ENCODE measurements around the gene PDPN.
"Not testable (repeated sequence)": the region's sequence is repeated elsewhere in the genome, so short reads cannot be mapped to it uniquely, and the experiment has no call there.

Gene PDPN

DNA sequence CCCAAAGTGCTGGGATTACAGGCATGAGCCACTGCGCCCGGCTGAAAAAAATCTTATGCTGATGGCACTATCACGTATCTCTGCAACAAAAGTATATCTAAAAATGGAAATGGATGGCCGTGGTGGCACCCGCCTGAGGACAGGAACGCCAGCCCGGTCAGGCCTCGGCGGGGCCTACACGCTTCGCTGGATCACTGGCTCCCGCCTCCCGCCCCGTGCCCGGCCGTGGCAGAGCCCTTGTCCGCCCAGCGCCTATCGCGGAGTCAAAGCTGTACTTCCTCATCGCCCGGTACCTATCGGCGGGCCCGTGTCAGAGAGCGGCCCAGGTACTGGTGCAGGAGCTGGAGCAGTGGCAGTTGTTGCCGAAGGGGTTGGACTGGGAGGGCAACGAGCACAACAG is 28.8 kb upstream of the PDPN start:
- H3K27me3 Mint-ChIP-seq, result no peaks in the 10 kb centered on the region
- no peak for DNase-seq (ENCODE audit: low spot score in 2 of 2)
- H3K4me3 Mint-ChIP-seq, result no peak overlapping the region
- H3K27ac Mint-ChIP-seq, result no peak overlapping the region
- H3K4me1 Mint-ChIP-seq, result no peaks in the 10 kb centered on the region
- ATAC-seq (ENCODE audit: low read depth), result no peak
- no peaks in the 10 kb centered on the region for H3K9me3 Mint-ChIP-seq
- no peaks in the 10 kb centered on the region for H3K36me3 Mint-ChIP-seq

DNA sequence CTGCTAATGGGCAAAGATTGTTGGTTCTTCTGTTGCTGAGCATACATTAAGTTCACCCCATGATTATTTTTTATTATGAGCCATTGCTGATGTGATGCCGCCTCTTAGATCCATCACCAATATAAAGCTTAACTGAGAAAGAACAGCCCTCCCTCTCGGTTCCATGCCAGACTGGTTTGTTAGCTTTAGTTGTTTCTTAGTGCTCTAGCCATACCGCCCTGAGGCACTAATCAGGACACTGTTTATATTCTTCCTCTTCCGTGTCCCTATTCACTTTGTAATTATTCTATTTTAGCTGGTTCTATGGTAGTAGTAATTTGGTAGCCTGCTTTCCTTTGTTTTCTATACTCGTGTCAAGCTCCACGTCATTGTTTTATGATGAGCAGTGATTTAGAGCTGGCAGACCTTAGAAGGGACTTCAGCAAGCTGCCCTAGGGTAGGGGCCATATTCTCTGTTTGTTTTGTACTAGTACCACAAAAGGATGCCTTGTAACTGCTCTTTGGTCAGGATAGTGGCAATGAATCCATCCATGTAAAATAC is 27.3 kb upstream of the PDPN start:
- ATAC-seq (ENCODE audit: low read depth), result no peak

DNA sequence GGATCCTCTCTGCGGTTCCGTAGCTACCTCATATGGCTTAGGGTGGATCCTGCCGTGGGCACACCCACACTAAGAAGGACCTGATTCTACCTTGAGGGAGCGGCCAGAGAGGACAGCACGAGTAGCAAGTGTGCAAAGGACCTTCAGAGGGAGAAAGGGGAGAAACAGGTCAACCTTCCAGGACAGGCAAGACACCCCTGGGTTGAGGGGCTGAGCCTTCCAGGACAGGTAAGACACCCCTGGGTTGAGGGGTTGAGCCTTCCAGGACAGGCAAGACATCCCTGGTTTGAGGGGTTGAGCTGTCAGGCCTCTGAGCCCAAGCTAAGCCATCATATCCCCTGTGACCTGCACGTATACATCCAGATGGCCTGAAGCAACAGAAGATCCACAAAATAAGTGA is 23.1 kb upstream of the PDPN start:
- Mint-ChIP-seq H3K4me1 (no peaks in the 10 kb centered on the region), H3K4me3 (no peak overlapping the region), H3K9me3 (no peaks in the 10 kb centered on the region), H3K27ac (no peak overlapping the region), H3K27me3 (peaks cover 8% of the 10 kb centered on the region), H3K36me3 (peaks cover 2% of the 10 kb centered on the region)
- DNase-seq (ENCODE audit: low spot score in 2 of 2) (no peak), ATAC-seq (ENCODE audit: low read depth) (no peak)

More for the DNA sequence above, 27.3 kb upstream of the PDPN start:
- Mint-ChIP-seq H3K4me1 (no peaks in the 10 kb centered on the region), H3K36me3 (no peaks in the 10 kb centered on the region), H3K9me3 (no peaks in the 10 kb centered on the region), H3K27me3 (peaks cover 2% of the 10 kb centered on the region), H3K4me3 (no peak overlapping the region), H3K27ac (no peak overlapping the region)
- DNase-seq (ENCODE audit: low spot score in 2 of 2), result no peak

DNA sequence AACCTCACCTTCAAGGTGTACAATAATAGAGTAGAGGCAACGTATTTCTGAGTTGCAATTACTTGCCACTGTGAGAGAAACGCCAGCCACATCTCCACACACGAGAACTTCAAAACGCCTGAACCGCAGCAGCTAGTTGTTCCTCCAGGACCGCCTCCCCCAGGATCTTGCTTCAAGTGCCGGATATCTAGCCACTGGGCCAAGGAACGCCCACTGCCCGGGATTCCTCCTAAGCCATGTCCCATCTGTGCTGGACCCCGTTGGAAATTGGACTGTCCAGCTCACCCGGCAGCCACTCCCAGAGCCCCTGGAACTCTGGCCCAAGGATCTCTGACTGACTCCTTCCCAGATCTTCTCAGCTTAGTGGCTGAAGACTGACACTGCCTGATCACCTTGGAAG is 20.7 kb upstream of the PDPN start:
- not testable (repeated sequence) for DNase-seq (ENCODE audit: low spot score in 2 of 2); H3K4me1 Mint-ChIP-seq; H3K27me3 Mint-ChIP-seq; H3K9me3 Mint-ChIP-seq; H3K27ac Mint-ChIP-seq; H3K36me3 Mint-ChIP-seq; ATAC-seq (ENCODE audit: low read depth); H3K4me3 Mint-ChIP-seq

DNA sequence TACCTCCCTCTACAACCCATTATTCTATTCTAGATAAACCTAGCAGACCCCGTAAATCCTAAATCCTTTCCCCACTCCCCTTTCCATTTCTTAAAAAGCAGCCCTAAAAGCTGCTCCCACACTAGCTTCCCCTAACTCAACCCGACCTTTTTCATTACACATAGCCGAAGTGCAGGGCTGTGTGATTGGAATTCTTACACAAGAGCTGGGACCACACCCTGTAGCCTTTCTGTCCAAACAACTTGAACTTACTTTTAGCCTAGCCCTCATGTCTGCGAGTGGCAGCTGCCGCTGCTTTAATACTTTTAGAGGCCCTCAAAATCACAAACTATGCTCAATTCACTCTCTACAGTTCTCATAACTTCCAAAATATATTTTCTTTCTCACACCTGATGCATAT is 19.6 kb upstream of the PDPN start:
- Mint-ChIP-seq H3K36me3 (peaks cover 2% of the 10 kb centered on the region), H3K4me3 (no peak overlapping the region), H3K27ac (no peak overlapping the region), H3K9me3 (no peaks in the 10 kb centered on the region), H3K4me1 (no peaks in the 10 kb centered on the region), H3K27me3 (peaks cover 8% of the 10 kb centered on the region)
- DNase-seq (ENCODE audit: low spot score in 2 of 2) (no peak), ATAC-seq (ENCODE audit: low read depth) (no peak)

- ATAC-seq (ENCODE audit: low read depth); H3K27me3 Mint-ChIP-seq; H3K4me3 Mint-ChIP-seq; H3K27ac Mint-ChIP-seq; DNase-seq (ENCODE audit: low spot score in 2 of 2); H3K4me1 Mint-ChIP-seq; H3K9me3 Mint-ChIP-seq; H3K36me3 Mint-ChIP-seq: not testable (repeated sequence)
Measured at GRCh38 chr1:13570435-13570834, 13.2 kb upstream of the PDPN start.

DNA sequence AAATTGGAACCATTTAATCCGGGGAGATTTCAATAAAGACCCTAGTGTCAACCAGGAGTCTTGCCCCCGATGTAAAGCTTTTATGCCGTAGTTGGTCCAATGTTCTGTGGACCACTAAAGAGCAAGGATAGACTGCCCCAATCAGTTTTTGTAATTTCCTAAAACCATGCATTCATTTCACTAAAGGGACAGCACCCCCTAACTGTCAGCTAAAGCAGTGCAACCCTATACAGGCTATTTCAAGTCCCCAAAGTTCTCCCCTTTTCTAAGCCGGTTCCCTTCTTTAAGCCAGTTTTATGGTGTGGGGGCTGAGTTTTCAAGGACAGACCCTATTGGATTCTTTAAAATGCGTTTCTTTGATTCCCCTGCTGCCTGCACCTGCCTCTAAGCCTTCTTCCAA is 12.7 kb upstream of the PDPN start:
- Mint-ChIP-seq H3K4me3 (no peak overlapping the region), H3K4me1 (no peaks in the 10 kb centered on the region), H3K27ac (no peak overlapping the region), H3K9me3 (peaks cover 2% of the 10 kb centered on the region), H3K27me3 (peaks cover 8% of the 10 kb centered on the region), H3K36me3 (no peaks in the 10 kb centered on the region)
- ATAC-seq (ENCODE audit: low read depth) (no peak), DNase-seq (ENCODE audit: low spot score in 2 of 2) (no peak)

- ATAC-seq (ENCODE audit: low read depth) (no peak), DNase-seq (ENCODE audit: low spot score in 2 of 2) (no peak)
- Mint-ChIP-seq H3K27me3 (peaks cover 18% of the 10 kb centered on the region), H3K4me3 (no peak overlapping the region), H3K27ac (no peak overlapping the region), H3K4me1 (no peaks in the 10 kb centered on the region), H3K36me3 (no peaks in the 10 kb centered on the region), H3K9me3 (peaks cover 2% of the 10 kb centered on the region)
Measured at GRCh38 chr1:13573586-13573985, 10.0 kb upstream of the PDPN start.

DNA sequence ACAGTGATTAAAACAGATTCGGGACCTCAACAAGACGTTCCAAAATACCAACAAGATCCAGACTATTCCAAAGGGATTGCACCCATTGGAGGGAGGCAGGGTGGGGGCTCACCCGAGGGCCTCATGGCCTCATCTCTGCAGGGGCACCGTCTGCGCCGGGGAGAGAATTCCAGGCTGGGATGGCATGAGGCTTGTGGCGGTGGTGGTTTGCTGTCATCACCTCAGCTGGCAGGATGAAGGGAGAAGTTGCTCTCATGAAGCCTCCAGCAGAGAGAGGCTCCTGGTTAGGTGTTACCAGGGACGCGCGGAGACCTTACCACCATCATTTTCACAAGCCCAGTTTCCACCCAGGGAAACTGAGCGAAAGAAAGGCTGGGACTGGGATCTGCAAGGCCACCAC is 6.7 kb upstream of the PDPN start:
- no peak for ATAC-seq (ENCODE audit: low read depth)
- H3K27ac Mint-ChIP-seq, result no peak overlapping the region

GRCh38 chr1:13577846-13578245 is 5.8 kb upstream of the PDPN start:
- Mint-ChIP-seq H3K27ac (no peak overlapping the region), H3K4me1 (no peaks in the 10 kb centered on the region), H3K27me3 (peaks cover 23% of the 10 kb centered on the region), H3K9me3 (no peaks in the 10 kb centered on the region), H3K36me3 (no peaks in the 10 kb centered on the region), H3K4me3 (no peak overlapping the region)
- ATAC-seq (ENCODE audit: low read depth), result no peak
- DNase-seq (ENCODE audit: low spot score in 2 of 2), result no peak

More for the DNA sequence above, 6.7 kb upstream of the PDPN start:
- H3K27me3 Mint-ChIP-seq, result peaks cover 20% of the 10 kb centered on the region
- no peaks in the 10 kb centered on the region for H3K36me3 Mint-ChIP-seq
- H3K4me1 Mint-ChIP-seq, result no peaks in the 10 kb centered on the region
- H3K4me3 Mint-ChIP-seq, result no peak overlapping the region
- no peak for DNase-seq (ENCODE audit: low spot score in 2 of 2)
- H3K9me3 Mint-ChIP-seq, result no peaks in the 10 kb centered on the region

- Mint-ChIP-seq H3K4me1 (no peaks in the 10 kb centered on the region), H3K9me3 (no peaks in the 10 kb centered on the region), H3K27ac (no peak overlapping the region), H3K4me3 (no peak overlapping the region), H3K27me3 (peaks cover 31% of the 10 kb centered on the region), H3K36me3 (no peaks in the 10 kb centered on the region)
- ATAC-seq (ENCODE audit: low read depth) (no peak), DNase-seq (ENCODE audit: low spot score in 2 of 2) (no peak)
Measured at GRCh38 chr1:13581446-13581845, 2.2 kb upstream of the PDPN start.

DNA sequence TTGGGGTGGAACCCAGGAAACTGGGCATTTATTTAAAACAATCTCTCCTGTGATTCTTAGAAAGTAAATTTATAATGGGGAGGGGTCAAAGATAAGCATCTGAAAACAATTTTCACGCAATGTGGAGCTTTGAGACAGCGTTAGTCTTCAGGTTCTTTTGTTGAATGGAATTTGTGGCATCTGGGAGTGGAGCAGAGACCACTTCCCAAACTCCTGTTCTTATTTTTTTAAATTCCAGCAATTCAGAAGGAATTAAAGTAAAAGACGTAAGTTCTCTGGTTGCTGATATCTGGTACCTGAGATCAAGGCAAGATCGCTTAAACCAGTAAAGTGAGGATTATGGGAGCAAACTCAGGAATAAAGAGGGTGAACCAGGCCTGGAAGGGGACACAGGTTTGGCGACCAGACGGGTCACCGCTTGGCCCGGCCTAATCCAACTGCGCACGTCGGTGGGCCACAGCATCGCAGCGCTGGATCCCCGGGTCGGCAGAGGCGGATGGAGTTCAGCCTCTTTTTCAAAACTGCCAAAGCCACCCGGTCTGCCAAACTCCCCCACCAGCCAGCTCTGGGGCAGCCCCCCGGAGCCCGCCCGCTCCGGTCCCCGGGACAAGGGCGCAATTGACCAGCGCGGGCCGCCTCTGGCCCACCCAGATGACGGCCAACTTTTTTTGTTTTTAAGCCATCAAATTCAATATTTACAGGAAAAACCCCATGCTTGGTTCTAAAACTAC is 754 bp upstream of the PDPN start:
- Mint-ChIP-seq H3K27ac (no peak overlapping the region), H3K27me3 (peaks cover 27% of the 10 kb centered on the region), H3K4me3 (no peak overlapping the region), H3K9me3 (no peaks in the 10 kb centered on the region), H3K36me3 (no peaks in the 10 kb centered on the region), H3K4me1 (no peaks in the 10 kb centered on the region)
- ATAC-seq (ENCODE audit: low read depth), result no peak
- DNase-seq (ENCODE audit: low spot score in 2 of 2), result no peak

DNA sequence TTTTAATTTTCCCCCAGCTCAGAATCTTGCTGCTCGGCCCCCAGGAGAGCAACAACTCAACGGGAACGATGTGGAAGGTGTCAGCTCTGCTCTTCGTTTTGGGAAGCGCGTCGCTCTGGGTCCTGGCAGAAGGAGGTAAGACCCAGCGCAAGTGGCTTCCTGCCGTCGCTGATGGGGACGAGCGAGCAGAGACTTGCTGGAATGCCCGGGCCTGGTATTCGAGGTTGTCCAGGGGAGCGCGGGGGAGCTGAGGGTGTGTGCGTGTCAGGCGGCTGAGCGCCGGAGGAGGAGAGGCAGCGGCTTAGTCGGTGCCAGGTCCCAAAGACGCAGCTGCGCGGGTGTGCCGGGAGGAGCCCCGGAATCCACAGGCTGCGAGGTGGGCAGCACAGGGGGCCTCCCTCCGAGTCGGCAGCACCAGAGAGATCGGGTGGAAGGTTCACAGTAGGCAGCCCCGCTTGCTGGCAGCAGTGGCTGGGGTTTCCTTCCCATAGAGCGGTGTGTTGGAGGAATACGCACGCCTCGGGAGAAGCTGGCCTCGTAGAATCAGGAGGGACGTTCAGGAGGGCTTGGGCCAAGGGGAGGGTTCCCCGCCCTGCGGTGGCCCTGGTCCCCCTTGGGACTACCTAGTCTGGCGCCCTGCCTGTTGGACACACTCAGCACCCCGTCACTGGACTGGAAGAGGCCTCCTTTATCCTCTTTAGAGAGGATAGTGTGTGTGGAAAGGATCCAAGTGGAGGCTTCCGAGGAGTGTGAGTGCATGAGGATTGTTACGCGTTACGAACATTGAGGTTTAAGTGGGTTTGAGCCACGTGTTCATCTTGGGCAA is 547 bp downstream of the PDPN start:
- no peaks in the 10 kb centered on the region for H3K4me1 Mint-ChIP-seq
- DNase-seq (ENCODE audit: low spot score in 2 of 2) (no peak), ATAC-seq (ENCODE audit: low read depth) (no peak)
- no peak overlapping the region for H3K27ac Mint-ChIP-seq
- H3K4me3 Mint-ChIP-seq, result no peak overlapping the region
- H3K9me3 Mint-ChIP-seq, result no peaks in the 10 kb centered on the region
- peaks cover 24% of the 10 kb centered on the region for H3K27me3 Mint-ChIP-seq
- H3K36me3 Mint-ChIP-seq, result no peaks in the 10 kb centered on the region

GRCh38 chr1:13584876-13585611 is 1.4 kb downstream of the PDPN start:
- H3K4me3 Mint-ChIP-seq, result no peak overlapping the region
- H3K27ac Mint-ChIP-seq, result no peak overlapping the region
- H3K36me3 Mint-ChIP-seq, result no peaks in the 10 kb centered on the region
- DNase-seq (ENCODE audit: low spot score in 2 of 2) (no peak), ATAC-seq (ENCODE audit: low read depth) (no peak)
- H3K27me3 Mint-ChIP-seq, result peaks cover 25% of the 10 kb centered on the region
- no peaks in the 10 kb centered on the region for H3K4me1 Mint-ChIP-seq
- H3K9me3 Mint-ChIP-seq, result no peaks in the 10 kb centered on the region
